PC-3 (cell line): ENCODE measurements around the gene TAOK1. TPM values are rescaled to one million over a fixed set of nuclear protein-coding genes. Genes with fewer than 3 reads are reported as not detected.

ENCODE experiments used
- ATAC-seq: fragments of 200-7000 bp; cut with Tn5 transposase; 2 replicates; pipeline ENCODE4 v1.9.1; 2020; ENCODE audit warnings: mild to moderate bottlenecking, moderate library complexity
- BruUV-seq: library from RNA; stranded (reverse); fragments of 400-500 nt; replicated peaks from 2 replicates; lab custom pipeline; 2021; lab: Mats Ljungman, UMichigan
- CTCF ChIA-PET: fragments of 300-600 bp; sonication (Branson Sonifier 250); formaldehyde crosslinking; loops from one replicate; lab custom pipeline; 2022; ENCODE audit warnings: antibody characterized with exemption; lab: Charles Lee
- POLR2A ChIA-PET: fragments of 300-600 bp; sonication (Branson Sonifier 250); formaldehyde crosslinking; loops from one replicate; lab custom pipeline; 2022; ENCODE audit warnings: antibody characterized with exemption; ENCODE audit not compliant: unreplicated experiment; lab: Charles Lee
- DNase-seq: peaks from one replicate; pipeline ENCODE4 v3.0.0-alpha.2; 2015
- H2AFZ ChIP-seq: fragments of 300-600 bp; sonication (generic); 2 replicates; pipeline ENCODE4 v1.6.0; 2016; ENCODE audit warnings: antibody characterized with exemption, low read length
- H3F3A ChIP-seq: fragments of 300-600 bp; sonication (generic); one replicate; pipeline ENCODE4 v1.6.0; 2017; ENCODE audit warnings: antibody characterized with exemption, low read length, control low read depth, mild to moderate bottlenecking; ENCODE audit not compliant: unreplicated experiment
- H3K27ac ChIP-seq: fragments of 300-600 bp; sonication (generic); 2 replicates; pipeline ENCODE4 v1.5.1; 2016; ENCODE audit warnings: mild to moderate bottlenecking, low read length
- H3K27me3 ChIP-seq: fragments of 300-600 bp; sonication (generic); 2 replicates; pipeline ENCODE4 v1.6.1; 2016; ENCODE audit warnings: low read length, mixed read lengths
- H3K36me3 ChIP-seq: fragments of 300-600 bp; sonication (generic); 2 replicates; pipeline ENCODE4 v1.6.1; 2016; ENCODE audit warnings: low read depth, mixed run types, low read length, mixed read lengths
- H3K4me1 ChIP-seq: fragments of 300-600 bp; sonication (generic); 2 replicates; pipeline ENCODE4 v1.5.1; 2016; ENCODE audit warnings: low read length; ENCODE audit not compliant: insufficient read depth
- H3K4me2 ChIP-seq: fragments of 300-600 bp; sonication (generic); 2 replicates; pipeline ENCODE4 v1.6.0; 2016; ENCODE audit warnings: low read length
- H3K4me3 ChIP-seq: fragments of 300-600 bp; sonication (generic); 2 replicates; pipeline ENCODE4 v1.5.1; 2016; ENCODE audit warnings: mild to moderate bottlenecking, low read length, mixed read lengths
- H3K79me2 ChIP-seq: fragments of 300-600 bp; sonication (generic); 2 replicates; pipeline ENCODE4 v1.6.1; 2017; ENCODE audit warnings: low read length, mixed read lengths
- H3K9ac ChIP-seq: fragments of 300-600 bp; sonication (generic); 2 replicates; pipeline ENCODE4 v1.6.0; 2016; ENCODE audit warnings: mild to moderate bottlenecking, low read length
- H3K9me2 ChIP-seq: fragments of 300-600 bp; sonication (generic); replicated peaks from 2 replicates; pipeline ENCODE4 v1.6.1; 2016; ENCODE audit warnings: mixed run types, low read length, mixed read lengths
- H3K9me3 ChIP-seq: fragments of 300-600 bp; sonication (generic); 2 replicates; pipeline ENCODE4 v1.6.1; 2016; ENCODE audit warnings: low read length, mixed read lengths
- H4K20me1 ChIP-seq: fragments of 300-600 bp; sonication (generic); 2 replicates; pipeline ENCODE4 v1.6.1; 2016; ENCODE audit warnings: low read length, mixed read lengths
- CTCF ChIP-seq: fragments of 300-600 bp; sonication (generic); conservative IDR thresholded peaks from 2 replicates; pipeline ENCODE4 v1.5.1; 2017; ENCODE audit warnings: antibody characterized with exemption, low read depth, mild to moderate bottlenecking, low read length
- EZH2 ChIP-seq: fragments of 300-600 bp; sonication (generic); IDR thresholded peaks from one replicate; pipeline ENCODE4 v1.6.1; 2017; ENCODE audit warnings: antibody characterized with exemption, mild to moderate bottlenecking, low read length; ENCODE audit not compliant: unreplicated experiment
- EZH2phosphoT487 ChIP-seq: fragments of 300-600 bp; sonication (generic); IDR thresholded peaks from 2 replicates; pipeline ENCODE4 v1.6.1; 2018; ENCODE audit warnings: mild to moderate bottlenecking, antibody characterized with exemption, low read length, borderline replicate concordance
- intact Hi-C: fragments of 100-400 bp; cut with micrococcal nuclease; formaldehyde crosslinking; loops from 2 replicates; pipeline ENCODE4 v1.9.0; 2023
- total RNA-seq: library from RNA; depleted of rRNA; stranded (reverse); fragments of >200 nt; gene quantifications from 2 replicates; pipeline ENCODE4 v1.2.3, GENCODE V29; 2014

The TAOK1 gene
- total RNA-seq, 1 experiment from 2014 or later: 17.3 TPM

DNA sequence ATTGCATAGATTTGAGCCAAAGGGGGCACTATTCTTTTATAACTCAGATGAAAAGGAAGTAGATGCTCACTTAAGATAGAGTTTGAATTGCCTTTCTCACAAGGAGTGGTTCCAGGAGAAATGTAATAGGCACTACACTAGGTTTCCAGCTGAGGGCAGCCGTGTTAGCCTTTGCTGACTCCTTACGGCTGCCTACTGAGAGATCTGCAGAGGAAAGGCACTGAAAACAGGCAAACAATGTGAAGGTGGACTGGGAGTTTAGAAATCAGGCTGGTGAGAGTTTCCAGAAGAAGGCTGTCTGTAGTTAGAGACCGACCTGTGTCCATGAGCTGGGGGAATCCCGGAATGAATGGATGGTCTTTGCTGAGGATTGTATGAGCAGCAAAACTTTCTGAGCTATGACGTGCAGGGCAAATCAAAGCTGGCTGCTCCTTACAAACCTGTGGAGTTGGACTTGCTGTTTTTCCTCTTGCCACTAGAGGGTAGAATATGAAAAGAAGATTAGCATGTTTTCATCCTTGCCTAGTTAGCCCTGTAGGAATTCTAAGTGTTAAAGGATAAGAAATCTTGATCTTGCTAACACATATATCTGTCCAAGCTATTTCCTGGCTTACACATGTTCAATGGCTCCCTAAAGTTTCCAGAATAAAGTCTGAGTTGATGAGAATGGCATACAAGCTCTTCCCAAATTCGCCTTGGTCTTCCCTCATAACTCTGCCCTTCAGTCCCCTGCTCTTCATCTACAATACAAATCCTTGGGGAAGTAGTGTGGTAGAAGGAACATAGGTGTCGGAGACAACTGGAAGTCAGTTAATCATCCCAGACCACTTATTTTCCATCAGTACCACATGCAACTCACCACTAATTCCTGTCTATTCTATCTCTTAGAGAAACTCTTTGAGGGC, 20.1 kb upstream of the TAOK1 start:
- Histone ChIP-seq H3K79me2 (no peaks in the 10 kb centered on the region), H3K9ac (no peak overlapping the region), H2AFZ (peak overlapping the region; percentile 81), H3K9me3 (no peaks in the 10 kb centered on the region), H3K27me3 (no peaks in the 10 kb centered on the region), H4K20me1 (no peaks in the 10 kb centered on the region), H3K4me2 (peak overlapping the region; percentile 84), H3K36me3 (no peaks in the 10 kb centered on the region), H3K4me1 (no peaks in the 10 kb centered on the region), H3K27ac (no peak overlapping the region), H3K4me3 (peak overlapping the region; percentile 53), H3K9me2 (no peaks in the 10 kb centered on the region), H3F3A (no peaks in the 10 kb centered on the region)
- intact Hi-C loops: loop anchor here (1.0 kb wide), 1 partner anchor 167 kb away; no protein-coding TSS in a partner anchor
- TF ChIP-seq EZH2: no peak
- TF ChIP-seq CTCF: peak; percentile 61
- ChIA-PET POLR2A (no interaction called here), CTCF (interaction anchor here (0.6 to 1.4 kb wide), 15 partner anchors 9 to 247 kb away, joined by 3 to 15 read pairs (median 3); partner anchors contain the start of gene ABHD15)
- BruUV-seq: no TSS peak
- peak; percentile 98 for ATAC-seq
- DNase-seq: peak; percentile 74

- H3K4me2 ChIP-seq: no peak overlapping the region
- no peak overlapping the region for H2AFZ ChIP-seq
- DNase-seq (no peak), ATAC-seq (no peak)
- intact Hi-C loops: no loop called here
- H3K9ac ChIP-seq: no peak overlapping the region
- no peaks in the 10 kb centered on the region; the same call in 1 of the 2 replicates for H3K4me1 ChIP-seq
- ChIA-PET CTCF (no interaction called here), POLR2A (no interaction called here)
- no TSS peak for BruUV-seq
- H3K4me3 ChIP-seq: no peak overlapping the region
- H3K79me2 ChIP-seq: no peaks in the 10 kb centered on the region
- H3K9me2 ChIP-seq: no peaks in the 10 kb centered on the region
- H3K9me3 ChIP-seq: no peaks in the 10 kb centered on the region
- no peaks in the 10 kb centered on the region for H3K27me3 ChIP-seq
- H3F3A ChIP-seq: no peaks in the 10 kb centered on the region
- no peak overlapping the region for H3K27ac ChIP-seq
- TF ChIP-seq EZH2phosphoT487 (no peak), CTCF (no peak), EZH2 (no peak)
- H3K36me3 ChIP-seq: no peaks in the 10 kb centered on the region
- no peaks in the 10 kb centered on the region for H4K20me1 ChIP-seq
These were observed 13.4 kb upstream of the TAOK1 start for GRCh38 chr17:29376667-29377270.
